Effector memory CD4-positive, alpha-beta T cell (primary cell): ENCODE results near the gene FAM20C.
"Not testable (repeated sequence)": the region's sequence is repeated elsewhere in the genome, so short reads cannot be mapped to it uniquely, and the experiment has no call there.

Source experiments
- DNase-seq, 3 donors: peaks; one replicate each; pipeline ENCODE4 v3.0.0-alpha.2; 2020
- H3K27ac ChIP-seq: 2 replicates; pipeline ENCODE4 v1.7.0; 2013; ENCODE audit warnings: mild to moderate bottlenecking, low read length, moderate library complexity; ENCODE audit not compliant: insufficient read depth, poor library complexity, severe bottlenecking
- H3K27me3 ChIP-seq: replicated peaks from 2 replicates; pipeline ENCODE4 v1.7.0; 2013; ENCODE audit warnings: mild to moderate bottlenecking, low read length; ENCODE audit not compliant: insufficient read depth, control insufficient read depth, poor library complexity, severe bottlenecking
- H3K36me3 ChIP-seq: 2 replicates; pipeline ENCODE4 v1.7.0; 2013; ENCODE audit warnings: mild to moderate bottlenecking, low read length, moderate library complexity; ENCODE audit not compliant: control insufficient read depth, insufficient read depth
- H3K4me1 ChIP-seq: 2 replicates; pipeline ENCODE4 v1.7.0; 2013; ENCODE audit warnings: low read length, mild to moderate bottlenecking; ENCODE audit not compliant: control insufficient read depth, insufficient read depth, poor library complexity, severe bottlenecking
- H3K4me3 ChIP-seq: 2 replicates; pipeline ENCODE4 v1.7.0; 2013; ENCODE audit warnings: low read length, low read depth, mild to moderate bottlenecking; ENCODE audit not compliant: insufficient read depth, poor library complexity, severe bottlenecking
- H3K9me3 ChIP-seq: 2 replicates; pipeline ENCODE4 v1.7.0; 2013; ENCODE audit warnings: mild to moderate bottlenecking, low read length, moderate library complexity; ENCODE audit not compliant: control insufficient read depth

Gene FAM20C

DNA sequence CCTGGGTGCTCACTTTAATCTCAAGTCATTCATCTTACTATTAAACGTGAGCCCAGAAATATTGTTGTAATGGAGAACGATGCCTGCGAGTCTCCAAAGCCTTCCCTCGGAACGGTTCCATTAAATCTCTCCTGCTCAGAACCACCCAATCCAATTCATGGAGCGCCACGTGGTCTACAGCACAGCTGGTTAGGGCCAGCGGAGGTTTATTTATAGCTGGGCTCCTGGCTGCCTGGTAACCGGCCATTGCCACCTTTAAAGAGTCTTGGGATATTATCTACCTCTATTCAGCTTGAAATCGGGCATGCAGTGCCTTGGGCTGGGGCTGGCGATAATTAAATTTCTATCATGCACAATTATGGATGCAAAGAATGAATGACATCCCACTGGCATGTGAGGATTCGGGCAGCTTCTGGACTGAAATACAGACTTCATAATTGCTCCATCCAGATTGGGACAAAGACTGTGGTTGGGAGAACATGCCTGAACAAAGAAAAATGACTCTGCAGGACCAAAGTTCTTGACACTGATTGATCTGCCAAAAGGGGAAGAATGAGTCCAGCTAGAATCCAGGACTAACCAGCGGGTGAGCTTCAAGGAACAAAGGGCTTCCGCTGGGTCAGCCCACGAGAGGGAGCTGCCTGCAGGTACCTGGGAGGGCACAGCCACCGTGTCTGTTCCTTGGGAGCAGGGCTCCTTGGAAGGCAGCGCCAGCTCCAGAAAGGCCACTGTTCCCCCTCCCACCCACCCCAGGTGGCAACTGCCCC, 7.3 kb downstream of the FAM20C start:
- no peaks in the 10 kb centered on the region for H3K27me3 ChIP-seq

GRCh38 chr7:200290-200689, 7.9 kb downstream of the FAM20C start:
- Histone ChIP-seq H3K4me3 (no peak overlapping the region), H3K36me3 (no peaks in the 10 kb centered on the region), H3K27me3 (no peaks in the 10 kb centered on the region), H3K9me3 (no peaks in the 10 kb centered on the region), H3K27ac (no peak overlapping the region), H3K4me1 (no peaks in the 10 kb centered on the region)
- DNase-seq = no peak

More for the DNA sequence above, 7.3 kb downstream of the FAM20C start:
- DNase-seq = no peak
- Histone ChIP-seq H3K4me1 (no peaks in the 10 kb centered on the region), H3K36me3 (no peaks in the 10 kb centered on the region), H3K27ac (no peak overlapping the region), H3K4me3 (no peak overlapping the region), H3K9me3 (no peaks in the 10 kb centered on the region)

GRCh38 chr7:200704-201103, 8.3 kb downstream of the FAM20C start:
- H3K27me3 ChIP-seq = no peaks in the 10 kb centered on the region
- H3K27ac ChIP-seq = no peak overlapping the region
- no peaks in the 10 kb centered on the region for H3K36me3 ChIP-seq
- no peaks in the 10 kb centered on the region for H3K9me3 ChIP-seq
- H3K4me1 ChIP-seq = no peaks in the 10 kb centered on the region
- H3K4me3 ChIP-seq = no peak overlapping the region
- DNase-seq = no peak

DNA sequence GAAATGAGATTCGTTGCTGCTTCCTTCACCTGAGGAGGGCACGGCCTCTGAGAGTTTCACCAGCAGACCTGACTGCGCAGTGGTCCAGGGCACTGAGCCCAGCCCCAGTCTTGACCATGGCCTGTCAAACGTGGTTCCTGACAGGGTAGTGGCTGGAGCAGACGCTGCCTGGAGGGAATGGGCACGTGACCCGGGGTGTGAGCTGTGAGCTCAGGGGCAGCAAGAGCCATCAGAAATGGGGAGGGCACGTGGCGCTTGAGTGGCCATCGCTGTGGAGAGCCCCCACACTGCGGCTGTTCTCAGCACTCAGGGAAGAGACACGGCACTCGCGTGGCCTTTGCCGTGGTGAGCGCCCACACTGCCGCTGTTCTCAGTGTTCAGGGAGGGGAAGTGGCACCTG, 12.0 kb downstream of the FAM20C start:
- no peaks in the 10 kb centered on the region for H3K27me3 ChIP-seq
- no peak overlapping the region for H3K4me3 ChIP-seq
- H3K9me3 ChIP-seq = no peaks in the 10 kb centered on the region
- no peaks in the 10 kb centered on the region for H3K4me1 ChIP-seq
- H3K36me3 ChIP-seq = no peaks in the 10 kb centered on the region
- no peak for DNase-seq
- H3K27ac ChIP-seq = no peak overlapping the region

DNA sequence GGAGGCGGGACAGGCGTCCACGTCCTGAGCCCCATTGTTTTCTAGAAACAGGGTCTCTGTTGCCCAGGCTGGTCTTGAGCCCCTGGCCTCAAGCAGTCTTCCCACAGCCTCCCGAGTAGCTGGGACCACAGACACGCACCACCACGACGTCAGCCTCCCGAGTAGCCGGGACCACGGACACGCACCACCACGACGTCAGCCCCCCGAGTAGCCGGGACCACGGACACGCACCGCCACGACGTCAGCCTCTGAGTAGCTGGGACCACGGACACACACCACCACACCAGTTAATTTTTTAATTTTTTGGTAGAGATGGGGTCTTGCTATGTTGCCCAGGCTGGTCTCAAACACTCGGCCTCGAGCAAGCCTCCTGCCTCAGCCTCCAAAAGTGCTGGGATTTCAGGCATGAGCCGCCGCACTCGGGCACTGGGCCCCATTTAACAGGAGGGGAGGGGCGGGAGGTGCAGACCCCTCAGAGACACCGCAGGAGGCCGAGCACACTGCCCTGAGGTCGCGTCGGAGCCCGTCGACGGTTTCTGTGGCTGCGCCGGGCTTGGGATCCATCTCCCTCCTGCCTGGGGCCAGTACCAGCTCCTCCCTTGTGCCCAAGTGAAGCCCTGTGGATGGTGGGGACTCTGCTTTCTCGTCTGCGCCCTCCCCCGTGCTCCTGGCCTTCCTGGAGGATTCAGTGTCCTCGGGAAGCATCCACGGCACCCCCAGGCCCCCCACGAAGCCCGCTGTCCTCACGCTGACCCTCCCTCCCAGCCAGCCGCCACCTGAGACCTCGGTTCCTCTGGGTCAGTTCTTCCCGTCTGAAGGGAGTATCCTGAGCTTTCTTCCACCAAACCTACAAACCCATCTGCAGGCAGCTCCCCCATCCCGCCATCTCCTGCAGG, 13.0 kb downstream of the FAM20C start:
- no peak overlapping the region for H3K4me3 ChIP-seq
- no peaks in the 10 kb centered on the region for H3K9me3 ChIP-seq
- DNase-seq = peak in 1 of 3 donors; percentile 29
- H3K27me3 ChIP-seq = no peaks in the 10 kb centered on the region
- no peak overlapping the region for H3K27ac ChIP-seq
- H3K4me1 ChIP-seq = no peaks in the 10 kb centered on the region
- no peaks in the 10 kb centered on the region for H3K36me3 ChIP-seq

DNA sequence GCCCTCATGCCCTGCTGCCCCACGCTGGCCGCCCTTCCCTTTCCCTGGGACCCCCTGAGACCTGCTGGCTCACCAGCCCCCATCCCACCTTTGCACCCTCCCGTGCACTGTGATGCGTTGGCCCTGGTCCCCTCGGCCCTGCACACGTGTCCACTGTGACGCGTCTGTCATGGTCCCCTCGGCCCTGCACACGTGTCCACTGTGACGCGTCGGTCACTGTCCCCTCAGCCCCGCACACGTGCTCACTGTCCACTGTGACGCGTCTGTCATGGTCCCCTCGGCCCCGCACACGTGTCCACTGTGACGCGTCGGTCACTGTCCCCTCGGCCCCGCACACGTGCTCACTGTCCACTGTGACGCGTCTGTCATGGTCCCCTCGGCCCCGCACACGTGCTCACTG, 14.0 kb downstream of the FAM20C start:
- H3K27ac ChIP-seq, H3K4me1 ChIP-seq, DNase-seq: not testable (repeated sequence)

DNA sequence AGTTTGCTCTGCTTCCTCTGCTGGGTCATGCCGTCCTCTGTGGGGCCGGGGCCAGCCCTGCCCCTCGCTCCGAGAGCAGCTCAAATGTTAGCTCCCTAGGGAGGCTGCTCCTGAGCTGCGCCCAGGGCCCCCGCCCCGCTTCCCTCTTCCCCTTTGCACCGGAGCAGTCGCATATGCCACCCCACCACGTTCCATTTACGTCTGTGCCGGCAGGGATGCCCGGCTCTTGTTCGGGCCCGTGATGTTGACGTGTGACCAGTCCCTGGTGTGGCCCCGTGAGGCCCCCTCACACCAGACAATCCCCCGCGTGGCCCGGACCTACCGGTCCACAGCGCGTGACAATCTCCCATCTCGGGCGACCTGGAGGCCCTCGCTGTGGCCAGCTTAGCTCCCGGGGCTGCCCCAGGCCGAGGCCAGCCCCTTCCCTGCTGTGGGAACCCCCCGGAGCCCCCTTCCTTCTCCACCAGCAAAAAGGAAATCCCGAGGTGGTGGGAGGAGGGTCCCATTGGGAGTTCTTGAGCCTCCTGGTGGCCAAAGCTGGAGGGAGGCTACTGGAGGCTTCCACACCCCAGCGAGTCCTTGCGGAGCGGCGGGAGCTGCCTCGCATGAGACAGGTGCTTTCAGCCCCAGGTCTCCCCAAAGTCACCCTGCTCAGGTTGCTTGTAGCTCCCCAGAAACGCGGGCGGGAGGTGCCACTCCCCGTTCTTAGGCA, 15.2 kb downstream of the FAM20C start:
- Histone ChIP-seq H3K4me1 (no peaks in the 10 kb centered on the region), H3K27ac (no peak overlapping the region), H3K36me3 (no peaks in the 10 kb centered on the region), H3K9me3 (no peaks in the 10 kb centered on the region), H3K27me3 (no peaks in the 10 kb centered on the region), H3K4me3 (no peak overlapping the region)
- DNase-seq = no peak

More for the DNA sequence above, 14.0 kb downstream of the FAM20C start:
- not testable (repeated sequence) for H3K27me3 ChIP-seq, H3K9me3 ChIP-seq, H3K36me3 ChIP-seq, H3K4me3 ChIP-seq

- no peak overlapping the region for H3K4me3 ChIP-seq
- DNase-seq = no peak
- H3K4me1 ChIP-seq = no peaks in the 10 kb centered on the region
- H3K9me3 ChIP-seq = no peaks in the 10 kb centered on the region
- no peak overlapping the region for H3K27ac ChIP-seq
- no peaks in the 10 kb centered on the region for H3K36me3 ChIP-seq
- H3K27me3 ChIP-seq = no peaks in the 10 kb centered on the region
Measured at GRCh38 chr7:208130-208673, 15.8 kb downstream of the FAM20C start.

- no peaks in the 10 kb centered on the region for H3K27me3 ChIP-seq
- H3K4me1 ChIP-seq = no peaks in the 10 kb centered on the region
- DNase-seq = no peak
- H3K4me3 ChIP-seq = no peak overlapping the region
- H3K27ac ChIP-seq = no peak overlapping the region
- no peaks in the 10 kb centered on the region for H3K36me3 ChIP-seq
- no peaks in the 10 kb centered on the region for H3K9me3 ChIP-seq
Measured at GRCh38 chr7:208816-209215, 16.4 kb downstream of the FAM20C start.
